ENCODE results near the gene HSD3B2. TPM values are rescaled to one million over a fixed set of nuclear protein-coding genes. Genes with fewer than 3 reads are reported as not detected.

Gene HSD3B2
- total and polyA plus RNA-seq, 2 donors (not counting 3 experiments of a cell fraction or from before 2014, with no cell fraction given): not detected

GRCh38 chr1:119366424-119366823, 48.5 kb upstream of the HSD3B2 start:
- Histone ChIP-seq H4K20me1 (replicated peaks; ENCODE audit: control insufficient read depth, extremely low read depth, insufficient read depth, low read length) (no peaks in the 10 kb centered on the region), H3K9ac (replicated peaks; ENCODE audit: extremely low read depth, insufficient read depth, low read length) (no peak overlapping the region), H3K79me2 (ENCODE audit: control insufficient read depth, insufficient read depth, low read length) (no peaks in the 10 kb centered on the region), H2AFZ (ENCODE audit: low read depth, low read length) (no peak overlapping the region), H3K4me1 (ENCODE audit: control insufficient read depth, extremely low read depth, insufficient read depth, low read length) (no peaks in the 10 kb centered on the region), H3K36me3 (ENCODE audit: control insufficient read depth in 2 of 2, extremely low read depth in 1 of 2, insufficient read depth in 2 of 2, low read length in 2 of 2) (no peaks in the 10 kb centered on the region), H3K9me3 (replicated peaks; ENCODE audit: control insufficient read depth, insufficient read depth, low read length) (no peaks in the 10 kb centered on the region), H3K4me3 (replicated peaks in 1 of 3; ENCODE audit: insufficient read depth in 1 of 3, low read depth in 1 of 3, low read length in 3 of 3) (no peak overlapping the region), H3K9me1 (replicated peaks; ENCODE audit: control insufficient read depth, extremely low read depth, insufficient read depth, low read length) (no peaks in the 10 kb centered on the region), H3K4me2 (ENCODE audit: insufficient read depth, low read length) (no peak overlapping the region), H3K27me3 (ENCODE audit: control insufficient read depth in 2 of 2, insufficient read depth in 2 of 2, low read length in 2 of 2) (peaks cover 3 to 7% of the 10 kb centered on the region in 2 experiments), H3K27ac (ENCODE audit: insufficient read depth, low read depth, low read length) (no peak overlapping the region)
- TF ChIP-seq MAX (IDR thresholded peaks at IDR 0.05; ENCODE audit: insufficient read depth, insufficient read length) (no peak), POLR2AphosphoS5 (IDR thresholded peaks at IDR 0.05; ENCODE audit: insufficient read depth, low read depth, low read length) (no peak), FOS (IDR thresholded peaks at IDR 0.05; ENCODE audit: borderline replicate concordance, insufficient read depth, low read length) (no peak), JUN (IDR thresholded peaks at IDR 0.05; ENCODE audit: borderline replicate concordance, insufficient read depth, insufficient read length, low read depth) (no peak), CTCF (IDR thresholded peaks at IDR 0.05; ENCODE audit: extremely low read depth in 1 of 2, insufficient read depth in 1 of 2, low read depth in 1 of 2, low read length in 2 of 2) (no peak), EZH2 (IDR thresholded peaks at IDR 0.05; ENCODE audit: borderline replicate concordance, low read depth, low read length, severe bottlenecking) (no peak), POLR2A (IDR thresholded peaks at IDR 0.05; ENCODE audit: low read depth, low read length) (no peak), MYC (IDR thresholded peaks at IDR 0.05; ENCODE audit: low read depth, low read length) (no peak), GATA2 (IDR thresholded peaks at IDR 0.05; ENCODE audit: insufficient read depth, insufficient read length, low read depth, low read length) (no peak)
- DNase-seq (ENCODE audit: low read depth, low spot score) (no peak), FAIRE-seq (no peak)
- intact Hi-C loops (cut with micrococcal nuclease) (no loop called here), dilution Hi-C loops (cut with MboI; ENCODE audit: extremely low pct_ligation_motif_present, low sequenced_read_pairs) (no loop called here)
- POLR2A ChIA-PET: no interaction called here
- CTCF ChIA-PET: interaction anchor here (1.1 to 5.3 kb wide), 11 partner anchors 9 to 1289 kb away, joined by 3 to 70 read pairs (median 6); partner anchors contain the start of gene WARS2
- no TSS peak for BruUV-seq (replicated peaks)

Data from endothelial cell of umbilical vein (primary cell).